Osteocyte (in vitro differentiated cells): ENCODE results near the gene KIRREL3. TPM values are rescaled to one million over a fixed set of nuclear protein-coding genes. Genes with fewer than 3 reads are reported as not detected.
"Not testable (repeated sequence)": the region's sequence is repeated elsewhere in the genome, so short reads cannot be mapped to it uniquely, and the experiment has no call there.

Experiments
- DNase-seq: peaks from one replicate; pipeline ENCODE4 v3.0.0; 2021; ENCODE audit warnings: mixed read lengths; ENCODE audit not compliant: unreplicated experiment; ENCODE audit errors: extremely low spot score
- H3K27ac Mint-ChIP-seq: one replicate; pipeline ENCODE4 v1.8.0; 2021; ENCODE audit warnings: mild to moderate bottlenecking, mixed read lengths; ENCODE audit not compliant: unreplicated experiment
- H3K27me3 Mint-ChIP-seq: one replicate; pipeline ENCODE4 v1.8.0; 2021; ENCODE audit warnings: mixed read lengths; ENCODE audit not compliant: unreplicated experiment
- H3K36me3 Mint-ChIP-seq: one replicate; pipeline ENCODE4 v1.8.0; 2021; ENCODE audit warnings: mixed read lengths; ENCODE audit not compliant: unreplicated experiment
- H3K4me1 Mint-ChIP-seq: one replicate; pipeline ENCODE4 v1.8.0; 2021; ENCODE audit warnings: mixed read lengths; ENCODE audit not compliant: unreplicated experiment
- H3K4me3 Mint-ChIP-seq: one replicate; pipeline ENCODE4 v1.8.0; 2021; ENCODE audit warnings: mild to moderate bottlenecking, moderate library complexity, mixed read lengths; ENCODE audit not compliant: unreplicated experiment
- H3K9me3 Mint-ChIP-seq: one replicate; pipeline ENCODE4 v1.8.0; 2021; ENCODE audit warnings: mixed read lengths; ENCODE audit not compliant: unreplicated experiment
- total RNA-seq: library from RNA; stranded (reverse); gene quantifications from 2 replicates; pipeline ENCODE4 v1.2.1, GENCODE V29; 2021
- TF ChIP-seq, protein P1 (sequence below): fragments of 200-600 bp; sonication (generic); IDR thresholded peaks from 2 replicates; pipeline ENCODE4 v1.5.0; 2021; ENCODE audit warnings: antibody characterized with exemption, mild to moderate bottlenecking, moderate library complexity

The KIRREL3 gene
- total RNA-seq, 1 donor from 2014 or later: 1.2 TPM

DNA sequence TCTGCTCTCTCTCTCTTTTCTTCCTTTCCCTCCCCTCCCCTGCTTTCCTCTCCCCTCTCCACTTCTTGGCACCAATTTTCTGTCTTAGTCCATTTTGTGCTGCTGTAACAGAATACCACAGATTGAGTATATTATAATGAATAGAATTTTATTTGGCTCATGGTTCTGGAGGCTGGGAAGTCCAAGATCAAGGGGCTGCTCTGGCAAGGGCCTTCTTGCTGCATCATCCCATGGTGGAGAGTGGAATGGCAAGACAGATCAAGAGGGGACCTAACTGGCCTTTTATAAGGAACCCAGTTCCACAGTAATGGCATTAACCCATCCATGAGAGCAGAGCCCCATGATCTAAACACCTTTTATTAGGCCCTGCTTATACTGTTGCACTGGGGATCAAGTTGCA, 600.6 kb downstream of the KIRREL3 start:
- no peak for DNase-seq
- no peak overlapping the region for H3K4me3 Mint-ChIP-seq
- H3K36me3 Mint-ChIP-seq: peaks cover 19% of the 10 kb centered on the region
- TF ChIP-seq, protein P1, sequence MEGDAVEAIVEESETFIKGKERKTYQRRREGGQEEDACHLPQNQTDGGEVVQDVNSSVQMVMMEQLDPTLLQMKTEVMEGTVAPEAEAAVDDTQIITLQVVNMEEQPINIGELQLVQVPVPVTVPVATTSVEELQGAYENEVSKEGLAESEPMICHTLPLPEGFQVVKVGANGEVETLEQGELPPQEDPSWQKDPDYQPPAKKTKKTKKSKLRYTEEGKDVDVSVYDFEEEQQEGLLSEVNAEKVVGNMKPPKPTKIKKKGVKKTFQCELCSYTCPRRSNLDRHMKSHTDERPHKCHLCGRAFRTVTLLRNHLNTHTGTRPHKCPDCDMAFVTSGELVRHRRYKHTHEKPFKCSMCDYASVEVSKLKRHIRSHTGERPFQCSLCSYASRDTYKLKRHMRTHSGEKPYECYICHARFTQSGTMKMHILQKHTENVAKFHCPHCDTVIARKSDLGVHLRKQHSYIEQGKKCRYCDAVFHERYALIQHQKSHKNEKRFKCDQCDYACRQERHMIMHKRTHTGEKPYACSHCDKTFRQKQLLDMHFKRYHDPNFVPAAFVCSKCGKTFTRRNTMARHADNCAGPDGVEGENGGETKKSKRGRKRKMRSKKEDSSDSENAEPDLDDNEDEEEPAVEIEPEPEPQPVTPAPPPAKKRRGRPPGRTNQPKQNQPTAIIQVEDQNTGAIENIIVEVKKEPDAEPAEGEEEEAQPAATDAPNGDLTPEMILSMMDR: no peak
- H3K27ac Mint-ChIP-seq: no peak overlapping the region
- H3K9me3 Mint-ChIP-seq: no peaks in the 10 kb centered on the region
- H3K4me1 Mint-ChIP-seq: peaks cover 45% of the 10 kb centered on the region
- no peaks in the 10 kb centered on the region for H3K27me3 Mint-ChIP-seq

DNA sequence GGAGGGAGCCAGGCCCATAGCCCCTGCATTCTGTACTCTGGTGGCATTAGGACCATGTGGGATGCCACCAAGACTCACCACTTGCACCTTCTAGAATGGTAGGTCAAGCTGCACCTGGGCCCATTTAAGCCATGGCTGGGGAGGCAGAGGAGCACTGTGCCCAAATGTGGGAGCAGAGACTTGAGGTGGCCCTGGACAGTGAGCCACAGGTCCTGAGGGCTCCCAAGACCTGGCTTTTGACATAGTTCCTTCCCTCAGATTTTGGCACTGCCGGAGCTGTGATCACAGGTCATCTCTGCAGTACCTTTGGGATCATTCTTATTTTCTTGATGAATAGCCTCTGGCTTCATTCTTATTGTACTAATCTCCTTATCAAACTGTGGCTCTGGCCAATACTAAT, 601.8 kb downstream of the KIRREL3 start:
- Mint-ChIP-seq H3K4me3 (no peak overlapping the region), H3K27ac (no peak overlapping the region), H3K4me1 (peaks cover 45% of the 10 kb centered on the region), H3K27me3 (no peaks in the 10 kb centered on the region), H3K9me3 (no peaks in the 10 kb centered on the region), H3K36me3 (peaks cover 14% of the 10 kb centered on the region)
- DNase-seq: no peak
- TF ChIP-seq, protein P1: no peak

DNA sequence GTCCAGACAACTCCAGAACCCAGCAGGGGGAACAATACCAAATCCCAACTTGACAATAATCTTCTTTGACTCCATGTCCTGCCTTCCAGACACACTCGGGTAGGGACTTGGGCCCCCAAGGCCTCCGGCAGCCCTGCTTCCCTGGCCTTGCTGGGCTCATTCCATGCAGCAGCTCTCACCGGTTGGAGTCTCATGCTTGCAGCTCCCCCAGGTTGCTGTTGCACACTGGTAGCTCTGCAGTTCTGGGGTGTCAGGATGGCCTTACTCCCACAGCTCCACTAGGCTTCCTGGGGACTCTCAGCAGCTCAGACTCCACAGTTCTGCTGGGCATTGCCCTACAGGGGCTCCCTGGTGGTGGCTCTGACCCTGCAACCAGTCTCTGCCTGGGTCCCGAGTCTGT, 602.3 kb downstream of the KIRREL3 start:
- peaks cover 45% of the 10 kb centered on the region for H3K4me1 Mint-ChIP-seq
- H3K27ac Mint-ChIP-seq: no peak overlapping the region
- no peaks in the 10 kb centered on the region for H3K9me3 Mint-ChIP-seq
- H3K36me3 Mint-ChIP-seq: peaks cover 14% of the 10 kb centered on the region
- H3K27me3 Mint-ChIP-seq: no peaks in the 10 kb centered on the region
- TF ChIP-seq, protein P1: no peak
- no peak for DNase-seq
- H3K4me3 Mint-ChIP-seq: no peak overlapping the region

DNA sequence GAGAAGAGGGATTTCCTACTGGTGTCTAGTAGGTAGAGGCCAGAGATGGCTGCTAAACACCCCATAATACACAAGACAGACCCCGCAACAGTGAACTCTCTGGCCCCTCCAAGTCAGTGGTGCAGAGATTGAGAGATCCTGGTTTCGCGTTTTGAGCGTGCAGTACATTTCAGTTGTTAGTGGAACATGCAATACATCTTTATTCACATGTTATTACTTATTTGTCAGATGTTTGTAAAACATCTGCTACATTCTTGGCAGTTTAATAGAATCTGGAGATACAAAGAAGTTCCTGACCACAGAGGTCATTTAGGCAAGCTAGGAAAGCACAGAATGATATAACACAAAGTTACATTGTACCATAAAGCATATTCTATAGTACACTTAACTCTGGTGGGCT, 603.6 kb downstream of the KIRREL3 start:
- DNase-seq: no peak
- H3K4me1 Mint-ChIP-seq: peaks cover 49% of the 10 kb centered on the region
- no peak overlapping the region for H3K4me3 Mint-ChIP-seq
- no peaks in the 10 kb centered on the region for H3K27me3 Mint-ChIP-seq
- TF ChIP-seq, protein P1: no peak
- no peak overlapping the region for H3K27ac Mint-ChIP-seq
- peaks cover 14% of the 10 kb centered on the region for H3K36me3 Mint-ChIP-seq
- H3K9me3 Mint-ChIP-seq: no peaks in the 10 kb centered on the region

DNA sequence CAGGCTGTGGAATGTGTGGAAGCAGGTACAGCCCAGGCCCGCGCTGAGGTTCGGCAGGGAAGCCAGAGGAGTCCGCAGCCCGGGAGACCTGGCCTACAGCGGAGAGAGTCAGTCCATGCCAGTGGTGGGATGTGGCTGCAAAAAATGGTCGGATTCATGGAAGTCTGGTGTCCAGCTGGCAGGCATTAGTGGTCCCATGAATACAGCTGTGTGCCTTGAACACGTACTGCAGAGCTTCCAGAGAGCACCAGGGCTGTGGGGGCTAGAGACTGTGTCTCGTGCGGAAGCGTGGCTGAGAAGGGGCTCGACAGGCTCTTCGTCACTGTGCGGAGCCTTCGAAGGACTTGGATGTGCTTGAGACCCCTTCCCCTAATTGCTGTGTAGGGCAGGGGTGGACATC, 604.3 kb downstream of the KIRREL3 start:
- H3K4me3 Mint-ChIP-seq, H3K9me3 Mint-ChIP-seq, H3K27ac Mint-ChIP-seq, DNase-seq, H3K27me3 Mint-ChIP-seq: not testable (repeated sequence)
- H3K4me1 Mint-ChIP-seq: peaks cover 51% of the 10 kb centered on the region
- peaks cover 13% of the 10 kb centered on the region for H3K36me3 Mint-ChIP-seq

DNA sequence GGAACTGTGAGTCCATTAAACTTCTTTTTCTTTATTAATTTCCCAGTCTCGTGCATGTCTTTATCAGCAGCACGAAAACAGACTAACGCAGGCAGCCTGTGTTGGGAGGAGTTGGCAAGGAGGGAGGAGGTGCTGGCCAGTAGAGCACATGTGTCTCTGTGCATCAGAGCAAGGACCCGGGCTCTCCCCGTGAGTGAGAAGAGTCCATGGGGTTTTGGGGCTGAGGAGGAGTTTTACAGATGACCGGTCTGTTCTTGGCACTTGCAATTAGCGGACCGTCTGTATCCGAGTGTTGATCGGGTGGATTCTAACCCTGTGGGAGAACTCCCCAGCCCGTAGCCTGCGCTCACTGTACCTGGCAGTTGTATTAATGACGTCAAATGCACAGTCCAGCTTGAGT, 604.8 kb downstream of the KIRREL3 start:
- DNase-seq, H3K4me3 Mint-ChIP-seq, H3K27me3 Mint-ChIP-seq, H3K27ac Mint-ChIP-seq, H3K9me3 Mint-ChIP-seq: not testable (repeated sequence)
- Mint-ChIP-seq H3K36me3 (peaks cover 13% of the 10 kb centered on the region), H3K4me1 (peaks cover 53% of the 10 kb centered on the region)

DNA sequence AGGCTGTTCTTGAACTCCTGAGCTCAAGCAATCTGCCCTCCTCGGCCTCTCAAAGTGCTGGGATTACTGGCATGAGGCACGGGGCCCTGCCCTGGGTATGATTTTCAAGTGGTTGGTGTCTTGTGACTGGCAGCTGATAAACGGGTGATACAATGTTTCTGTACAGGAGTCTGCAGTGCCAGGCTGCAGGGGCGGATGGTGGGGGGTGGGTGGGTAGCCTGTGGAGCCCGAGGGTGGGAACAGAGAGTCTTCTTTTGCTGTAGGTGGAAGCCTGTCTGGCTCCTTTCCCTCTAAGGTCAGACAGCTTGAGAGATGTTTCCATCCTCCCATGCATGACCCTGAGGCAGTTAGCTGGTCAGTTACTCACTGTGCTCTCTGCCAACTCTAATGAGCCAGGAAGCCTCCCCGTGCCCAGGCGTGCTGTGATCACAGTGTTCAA, 605.9 kb downstream of the KIRREL3 start:
- peaks cover 56% of the 10 kb centered on the region for H3K4me1 Mint-ChIP-seq
- H3K27ac Mint-ChIP-seq: peak overlapping the region; percentile 83
- H3K36me3 Mint-ChIP-seq, H3K4me3 Mint-ChIP-seq, DNase-seq, H3K27me3 Mint-ChIP-seq, H3K9me3 Mint-ChIP-seq: not testable (repeated sequence)
